Endothelial cell of umbilical vein (primary cell): ENCODE results near the gene USP28. TPM values are rescaled to one million over a fixed set of nuclear protein-coding genes. Genes with fewer than 3 reads are reported as not detected.

Source experiments
- BruUV-seq: library from RNA; stranded (reverse); fragments of 400-500 nt; replicated peaks from 2 replicates; lab custom pipeline; 2021; lab: Mats Ljungman, UMichigan
- CTCF ChIA-PET: fragments of 300-600, 350-600 bp; sonication (Branson Sonifier 250); formaldehyde crosslinking; loops from one replicate; lab custom pipeline; 2021; ENCODE audit warnings: antibody characterized with exemption, inconsistent platforms; lab: Charles Lee
- POLR2A ChIA-PET: fragments of 300-600, 350-600 bp; sonication (Branson Sonifier 250); formaldehyde crosslinking; loops from one replicate; lab custom pipeline; 2021; ENCODE audit warnings: antibody characterized with exemption, inconsistent platforms; lab: Charles Lee
- DNase-seq: peaks from one replicate; pipeline ENCODE4 v3.0.0-alpha.2; 2011; ENCODE audit warnings: low read depth, low spot score
- FAIRE-seq: peaks from 2 replicates; lab custom pipeline; 2011; peaks lifted over from hg19 to GRCh38; lab: Jason Lieb, UNC
- H2AFZ ChIP-seq: 2 replicates; pipeline ENCODE4 v1.6.0; 2012; ENCODE audit warnings: low read depth, low read length, control low read depth, inconsistent platforms
- H3K27ac ChIP-seq: 2 replicates; pipeline ENCODE4 v1.5.1; 2011; ENCODE audit warnings: low read depth, mild to moderate bottlenecking, control low read depth, low read length, moderate library complexity; ENCODE audit not compliant: insufficient read depth
- H3K27me3 ChIP-seq, 2 experiments: 2 replicates each; pipeline versions ENCODE4 v1.6.0 to v1.6.1; 2011; ENCODE audit warnings: low read length in 2 of 2, mixed read lengths in 1 of 2; ENCODE audit not compliant: control insufficient read depth in 2 of 2, insufficient read depth in 2 of 2
- H3K36me3 ChIP-seq, 2 experiments: 2 replicates in 1 of 2; 3 replicates in 1 of 2; pipeline ENCODE4 v1.5.1; 2011; ENCODE audit warnings: low read length in 2 of 2, mild to moderate bottlenecking in 1 of 2, moderate library complexity in 1 of 2; ENCODE audit not compliant: control insufficient read depth in 2 of 2, insufficient read depth in 2 of 2; ENCODE audit errors: extremely low read depth in 1 of 2
- H3K4me1 ChIP-seq: 3 replicates; pipeline ENCODE4 v1.5.1; 2011; ENCODE audit warnings: mild to moderate bottlenecking, low read length; ENCODE audit not compliant: control insufficient read depth, insufficient read depth; ENCODE audit errors: extremely low read depth
- H3K4me2 ChIP-seq: 2 replicates; pipeline ENCODE4 v1.6.1; 2011; ENCODE audit warnings: low read length, control low read depth, mixed read lengths; ENCODE audit not compliant: insufficient read depth
- H3K4me3 ChIP-seq, 3 experiments: fragments of 200-600 bp in 1 of 3; sonication (generic), shearing (Covaris generic) in 1 of 3; replicated peaks in 1 of 3; 2 replicates each; pipeline ENCODE4 v1.5.1; 2011 to 2016; ENCODE audit warnings: control low read depth in 3 of 3, low read length in 3 of 3, mild to moderate bottlenecking in 2 of 3, inconsistent platforms in 1 of 3, low read depth in 1 of 3, moderate library complexity in 1 of 3; ENCODE audit not compliant: insufficient read depth in 1 of 3
- H3K79me2 ChIP-seq: 2 replicates; pipeline ENCODE4 v1.6.0; 2012; ENCODE audit warnings: low read length, inconsistent platforms; ENCODE audit not compliant: control insufficient read depth, insufficient read depth
- H3K9ac ChIP-seq: replicated peaks from 2 replicates; pipeline ENCODE3; 2011; ENCODE audit warnings: low read length, control low read depth; ENCODE audit not compliant: insufficient read depth; ENCODE audit errors: extremely low read depth
- H3K9me1 ChIP-seq: replicated peaks from 3 replicates; pipeline ENCODE4 v1.6.0; 2011; ENCODE audit warnings: mild to moderate bottlenecking, low read length; ENCODE audit not compliant: control insufficient read depth, insufficient read depth; ENCODE audit errors: extremely low read depth
- H3K9me3 ChIP-seq: replicated peaks from 2 replicates; pipeline ENCODE4 v1.5.1; 2012; ENCODE audit warnings: low read length, inconsistent platforms; ENCODE audit not compliant: control insufficient read depth, insufficient read depth
- H4K20me1 ChIP-seq: replicated peaks from 2 replicates; pipeline ENCODE3; 2011; ENCODE audit warnings: mild to moderate bottlenecking, low read length; ENCODE audit not compliant: control insufficient read depth, insufficient read depth; ENCODE audit errors: extremely low read depth
- EZH2 ChIP-seq: IDR thresholded peaks from 2 replicates; pipeline ENCODE4 v1.6.1; 2012; ENCODE audit warnings: borderline replicate concordance, low read depth, mild to moderate bottlenecking, moderate library complexity, low read length, inconsistent platforms; ENCODE audit not compliant: severe bottlenecking
- FOS ChIP-seq: IDR thresholded peaks from 2 replicates; pipeline ENCODE4 v1.6.1; 2011; ENCODE audit warnings: mild to moderate bottlenecking, low read length, moderate library complexity, borderline replicate concordance; ENCODE audit not compliant: insufficient read depth
- GATA2 ChIP-seq: IDR thresholded peaks from 2 replicates; pipeline ENCODE4 v1.7.0; 2011; ENCODE audit warnings: low read depth, mild to moderate bottlenecking, moderate library complexity, mixed read lengths, low read length; ENCODE audit not compliant: insufficient read length, insufficient read depth
- JUN ChIP-seq: IDR thresholded peaks from 2 replicates; pipeline ENCODE4 v1.6.1; 2011; ENCODE audit warnings: borderline replicate concordance, low read depth; ENCODE audit not compliant: insufficient read length, insufficient read depth
- MAX ChIP-seq: IDR thresholded peaks from 2 replicates; pipeline ENCODE4 v1.6.1; 2011; ENCODE audit not compliant: insufficient read depth, insufficient read length
- MYC ChIP-seq: IDR thresholded peaks from one replicate; pipeline ENCODE4 v1.6.1; 2011; ENCODE audit warnings: mild to moderate bottlenecking, low read depth, low read length
- POLR2A ChIP-seq: IDR thresholded peaks from 2 replicates; pipeline ENCODE4 v1.6.1; 2012; ENCODE audit warnings: low read depth, mild to moderate bottlenecking, control low read depth, low read length
- POLR2AphosphoS5 ChIP-seq: IDR thresholded peaks from 2 replicates; pipeline ENCODE4 v1.6.1; 2012; ENCODE audit warnings: low read depth, mild to moderate bottlenecking, control low read depth, low read length, moderate library complexity; ENCODE audit not compliant: insufficient read depth
- dilution Hi-C: fragments of 300-500 bp; cut with MboI; formaldehyde crosslinking; loops from one replicate; pipeline ENCODE4 v1.15.0; 2019; ENCODE audit warnings: low sequenced_read_pairs; ENCODE audit not compliant: extremely low pct_ligation_motif_present
- intact Hi-C: fragments of 100-400 bp; cut with micrococcal nuclease; formaldehyde crosslinking; loops from one replicate; pipeline ENCODE4 v1.10.0; 2022
- polyA plus RNA-seq, 4 experiments: library from polyadenylated mRNA; depleted of rRNA in 3 of 4; stranded (reverse) in 3 of 4; unstranded in 1 of 4; fragments of >200 nt; gene quantifications; 2 replicates each; pipeline versions ENCODE4 v1.2.1 to v1.2.3, GENCODE V29; 2011 to 2012; ENCODE audit warnings: missing spikeins in 1 of 4
- total RNA-seq: library from RNA; stranded (reverse); gene quantifications from 2 replicates; pipeline ENCODE4 v1.2.3, GENCODE V29; 2021
- TF ChIP-seq, protein P1 (sequence below), 2 donors: IDR thresholded peaks; 1 replicate in 1 of 2; 2 replicates in 1 of 2; pipeline ENCODE4 v1.5.1; 2011; ENCODE audit warnings: low read length in 2 of 2, mild to moderate bottlenecking in 2 of 2, moderate library complexity in 2 of 2, control low read depth in 1 of 2, inconsistent platforms in 1 of 2, low read depth in 1 of 2; ENCODE audit not compliant: insufficient read depth in 1 of 2; ENCODE audit errors: extremely low read depth in 1 of 2

The USP28 gene
- total and polyA plus RNA-seq, 2 donors (not counting 3 experiments of a cell fraction or from before 2014, with no cell fraction given), result 19.2 to 29.6 TPM

DNA sequence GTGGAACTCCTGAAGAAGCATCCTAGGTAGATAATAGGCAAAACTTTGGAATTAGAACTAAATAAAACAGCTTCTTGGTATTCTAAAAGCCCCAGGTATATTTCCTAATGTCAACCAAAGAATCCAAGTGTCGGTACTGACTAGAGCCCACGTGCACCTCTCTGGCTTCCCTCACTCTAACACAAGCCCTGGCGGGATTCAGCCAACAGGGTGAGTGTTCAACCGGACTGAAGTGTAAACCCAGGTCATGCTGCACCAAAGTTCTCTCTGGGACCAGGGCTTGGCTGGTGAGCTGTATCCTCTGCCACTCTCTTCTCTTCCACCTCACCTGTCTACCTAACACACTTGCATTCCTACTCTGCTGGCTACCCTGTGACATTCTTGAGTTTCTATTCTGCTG is 40.1 kb downstream of the USP28 start:
- Histone ChIP-seq H3K27ac (no peak overlapping the region), H3K9me1 (no peaks in the 10 kb centered on the region), H3K4me3 (no peak overlapping the region), H3K79me2 (no peaks in the 10 kb centered on the region), H3K36me3 (peaks cover 2 to 5% of the 10 kb centered on the region in 2 experiments), H4K20me1 (no peaks in the 10 kb centered on the region), H3K9ac (no peak overlapping the region), H3K4me2 (no peak overlapping the region), H3K27me3 (no peaks in the 10 kb centered on the region), H3K9me3 (no peaks in the 10 kb centered on the region), H2AFZ (no peak overlapping the region), H3K4me1 (no peaks in the 10 kb centered on the region)
- dilution Hi-C loops, result no loop called here
- FAIRE-seq (no peak), DNase-seq (no peak)
- ChIA-PET CTCF (interaction anchor here (0.8 to 1.2 kb wide), 2 partner anchors 10 to 61 kb away, joined by 3 read pairs; no protein-coding TSS in a partner anchor), POLR2A (no interaction called here)
- intact Hi-C loops, result no loop called here
- BruUV-seq, result no TSS peak
- TF ChIP-seq FOS (no peak), POLR2A (no peak), JUN (no peak), EZH2 (no peak), MYC (no peak), GATA2 (no peak), MAX (no peak), POLR2AphosphoS5 (no peak)
- TF ChIP-seq, protein P1, sequence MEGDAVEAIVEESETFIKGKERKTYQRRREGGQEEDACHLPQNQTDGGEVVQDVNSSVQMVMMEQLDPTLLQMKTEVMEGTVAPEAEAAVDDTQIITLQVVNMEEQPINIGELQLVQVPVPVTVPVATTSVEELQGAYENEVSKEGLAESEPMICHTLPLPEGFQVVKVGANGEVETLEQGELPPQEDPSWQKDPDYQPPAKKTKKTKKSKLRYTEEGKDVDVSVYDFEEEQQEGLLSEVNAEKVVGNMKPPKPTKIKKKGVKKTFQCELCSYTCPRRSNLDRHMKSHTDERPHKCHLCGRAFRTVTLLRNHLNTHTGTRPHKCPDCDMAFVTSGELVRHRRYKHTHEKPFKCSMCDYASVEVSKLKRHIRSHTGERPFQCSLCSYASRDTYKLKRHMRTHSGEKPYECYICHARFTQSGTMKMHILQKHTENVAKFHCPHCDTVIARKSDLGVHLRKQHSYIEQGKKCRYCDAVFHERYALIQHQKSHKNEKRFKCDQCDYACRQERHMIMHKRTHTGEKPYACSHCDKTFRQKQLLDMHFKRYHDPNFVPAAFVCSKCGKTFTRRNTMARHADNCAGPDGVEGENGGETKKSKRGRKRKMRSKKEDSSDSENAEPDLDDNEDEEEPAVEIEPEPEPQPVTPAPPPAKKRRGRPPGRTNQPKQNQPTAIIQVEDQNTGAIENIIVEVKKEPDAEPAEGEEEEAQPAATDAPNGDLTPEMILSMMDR (IDR thresholded peaks at IDR 0.05; ENCODE audit: extremely low read depth in 1 of 2, insufficient read depth in 1 of 2, low read depth in 1 of 2, low read length in 2 of 2), result no peak
